Germinal center (tissue), 1 donor: ENCODE data around the gene IP6K2.
"Not testable (repeated sequence)": the region's sequence is repeated elsewhere in the genome, so short reads cannot be mapped to it uniquely, and the experiment has no call there.

ENCODE experiments used
- DNase-seq: peaks from one replicate; pipeline ENCODE4 v3.0.0; 2012; ENCODE audit warnings: mixed read lengths, low spot score

Gene IP6K2, protein sequence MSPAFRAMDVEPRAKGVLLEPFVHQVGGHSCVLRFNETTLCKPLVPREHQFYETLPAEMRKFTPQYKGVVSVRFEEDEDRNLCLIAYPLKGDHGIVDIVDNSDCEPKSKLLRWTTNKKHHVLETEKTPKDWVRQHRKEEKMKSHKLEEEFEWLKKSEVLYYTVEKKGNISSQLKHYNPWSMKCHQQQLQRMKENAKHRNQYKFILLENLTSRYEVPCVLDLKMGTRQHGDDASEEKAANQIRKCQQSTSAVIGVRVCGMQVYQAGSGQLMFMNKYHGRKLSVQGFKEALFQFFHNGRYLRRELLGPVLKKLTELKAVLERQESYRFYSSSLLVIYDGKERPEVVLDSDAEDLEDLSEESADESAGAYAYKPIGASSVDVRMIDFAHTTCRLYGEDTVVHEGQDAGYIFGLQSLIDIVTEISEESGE

DNA sequence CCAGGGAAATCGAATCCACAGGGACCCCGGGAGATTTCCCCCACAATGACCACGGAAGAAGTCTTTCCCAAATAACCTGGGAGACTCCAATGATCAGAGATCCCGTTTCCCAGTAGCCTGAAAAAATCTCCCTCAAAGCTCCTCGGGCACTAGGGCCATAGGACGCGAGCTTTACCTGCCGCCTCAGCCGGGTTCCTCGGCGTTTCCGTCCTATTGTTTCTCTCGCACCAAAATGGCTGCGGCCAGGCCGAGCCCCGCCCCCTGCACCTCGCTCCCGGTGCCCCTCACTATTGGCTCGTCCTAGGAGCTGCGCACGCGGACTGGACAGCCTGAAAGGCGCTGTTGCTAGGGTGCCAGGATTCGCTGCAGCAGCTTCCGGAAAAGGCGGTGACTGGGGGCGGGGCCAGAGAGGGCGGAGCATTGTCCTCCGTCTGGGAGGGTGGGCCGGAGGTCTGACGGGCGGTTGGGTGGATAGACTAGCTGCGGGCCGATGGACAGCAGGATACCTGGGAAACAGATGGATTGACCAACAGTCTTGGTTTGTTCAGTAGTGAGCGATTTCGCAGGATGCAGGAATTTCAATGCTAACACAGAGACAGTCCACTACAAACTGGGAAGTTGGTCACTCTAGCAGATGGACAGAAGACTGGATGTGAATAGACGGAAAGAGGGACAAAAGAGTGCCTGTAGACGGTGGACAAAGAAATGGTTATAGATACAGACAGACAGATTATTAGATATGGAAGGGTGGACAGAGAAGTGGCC lies at the start of gene IP6K2:
Gene IP6K2, minus strand, starts transcription at position 240 of the 765 bp plus-strand sequence. CDS start 21,930 bp downstream, outside the sequence.
- DNase-seq: peak; percentile 98

DNA sequence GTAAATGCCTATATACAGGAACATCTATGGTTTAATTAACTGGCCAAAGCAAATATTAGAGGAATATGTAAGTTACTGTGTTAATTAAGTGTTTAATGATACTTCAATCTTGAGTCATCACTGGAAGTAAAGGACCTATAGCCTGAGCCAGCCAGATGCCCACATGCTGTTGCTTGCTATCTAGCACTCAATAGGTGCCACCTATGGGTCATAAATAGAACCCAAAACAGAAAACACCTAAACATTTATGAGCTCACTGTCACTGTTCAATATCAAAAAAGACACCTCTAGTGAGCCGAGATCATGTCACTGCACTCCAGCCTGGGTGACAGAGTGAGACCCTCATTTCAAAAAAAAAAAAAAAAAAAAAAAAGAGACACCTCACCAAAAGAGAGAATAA lies 48.4 kb upstream of the IP6K2 start:
- DNase-seq: no peak

DNA sequence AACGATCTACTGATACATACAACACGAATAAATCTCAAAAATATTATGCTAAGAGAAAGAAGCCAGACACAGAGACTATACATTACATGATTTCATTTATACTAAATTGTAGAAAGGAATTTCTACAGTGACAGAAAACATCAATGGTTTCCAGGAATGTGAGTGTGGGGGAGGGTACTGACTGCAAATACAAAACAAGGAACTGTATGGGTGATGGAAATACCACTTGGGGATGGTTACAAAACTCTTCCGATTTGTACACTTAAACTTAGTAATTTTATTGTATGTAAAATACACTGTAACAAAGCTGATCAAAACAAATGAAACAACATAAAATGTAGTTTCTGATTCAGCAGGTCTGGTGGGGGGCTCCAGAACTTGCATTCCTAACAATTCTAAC lies 45.8 kb upstream of the IP6K2 start:
- DNase-seq: no peak

DNA sequence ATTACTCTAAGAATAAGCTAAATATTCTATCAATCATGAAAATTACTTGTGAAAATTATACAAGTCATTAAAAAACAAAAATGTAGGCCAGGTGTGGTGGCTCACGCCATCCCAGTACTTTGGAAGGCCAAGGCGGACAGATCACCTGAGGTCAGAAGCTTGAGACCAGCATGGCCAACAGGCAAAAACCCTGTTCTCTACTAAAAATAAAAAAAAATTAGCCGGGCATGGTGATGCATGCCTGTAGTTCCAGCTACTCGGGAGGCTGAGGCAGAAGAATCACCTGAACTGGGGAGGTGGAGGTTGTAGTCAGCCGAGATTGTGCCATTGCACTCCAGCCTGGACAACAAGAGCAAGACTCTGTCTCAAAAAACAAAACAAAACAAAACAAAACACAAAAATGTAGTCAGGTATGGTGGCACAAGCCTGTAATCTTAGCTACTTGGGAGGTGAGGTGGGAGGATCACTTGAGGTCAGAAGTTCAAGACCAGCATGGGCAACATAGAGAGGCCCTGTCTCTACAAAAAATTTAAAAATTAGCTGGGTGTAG lies 43.0 kb upstream of the IP6K2 start:
- DNase-seq: not testable (repeated sequence)

DNA sequence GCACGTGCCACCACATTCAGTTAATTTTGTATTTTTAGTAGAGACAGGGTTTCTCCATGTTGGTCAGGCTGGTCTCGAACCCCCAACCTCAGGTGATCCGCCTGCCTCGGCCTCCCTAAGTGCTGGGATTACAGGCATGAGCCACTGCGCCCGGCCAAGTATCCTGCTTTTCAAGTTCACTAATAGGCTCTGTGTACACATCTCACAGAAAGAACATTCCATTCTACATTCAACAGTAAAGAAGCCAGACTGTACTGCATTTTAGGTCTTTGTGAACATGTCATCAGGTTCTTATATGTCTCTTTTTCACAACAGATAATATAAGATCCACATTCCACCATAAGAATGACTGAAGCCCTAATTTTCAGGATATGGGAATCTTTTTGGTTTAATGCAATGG lies 42.5 kb upstream of the IP6K2 start:
- DNase-seq: not testable (repeated sequence)

DNA sequence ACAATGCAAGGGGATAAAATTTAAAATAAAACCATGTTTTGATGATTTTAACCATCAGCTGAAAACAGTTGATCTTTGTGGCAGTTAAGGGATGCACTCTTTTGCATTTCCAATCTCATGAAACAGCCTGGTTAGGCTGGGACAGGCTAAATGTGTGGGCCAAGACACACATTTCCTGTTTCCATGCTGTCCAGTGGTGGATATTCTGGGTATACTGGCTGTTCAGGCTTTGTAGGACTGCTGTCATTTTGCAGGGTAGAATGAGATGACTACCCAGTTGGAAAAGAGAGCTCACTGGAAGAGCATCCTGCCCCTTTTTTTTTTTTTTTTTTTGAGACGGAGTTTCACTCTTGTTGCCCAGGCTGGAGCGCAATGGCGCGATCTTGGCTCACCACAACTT lies 42.0 kb upstream of the IP6K2 start:
- DNase-seq: no peak

DNA sequence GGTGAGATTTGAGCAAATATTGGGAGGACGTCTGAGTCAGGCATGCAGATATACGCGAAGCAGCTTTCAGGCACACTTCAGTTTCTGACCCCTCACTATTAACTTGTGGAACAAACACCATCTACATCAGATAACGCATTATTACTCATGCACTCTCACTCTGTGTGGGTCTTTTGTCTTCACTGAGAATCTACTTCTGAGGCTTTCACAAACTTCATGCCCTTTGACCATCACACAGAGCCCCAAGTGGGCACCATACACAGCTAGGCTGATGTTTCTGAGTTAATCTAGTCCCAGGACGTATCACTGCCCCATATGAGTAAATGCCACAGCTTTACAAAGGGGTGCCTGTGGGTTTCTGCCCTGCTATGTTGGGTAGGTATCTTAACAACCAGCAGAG lies 39.6 kb upstream of the IP6K2 start:
- DNase-seq: no peak

DNA sequence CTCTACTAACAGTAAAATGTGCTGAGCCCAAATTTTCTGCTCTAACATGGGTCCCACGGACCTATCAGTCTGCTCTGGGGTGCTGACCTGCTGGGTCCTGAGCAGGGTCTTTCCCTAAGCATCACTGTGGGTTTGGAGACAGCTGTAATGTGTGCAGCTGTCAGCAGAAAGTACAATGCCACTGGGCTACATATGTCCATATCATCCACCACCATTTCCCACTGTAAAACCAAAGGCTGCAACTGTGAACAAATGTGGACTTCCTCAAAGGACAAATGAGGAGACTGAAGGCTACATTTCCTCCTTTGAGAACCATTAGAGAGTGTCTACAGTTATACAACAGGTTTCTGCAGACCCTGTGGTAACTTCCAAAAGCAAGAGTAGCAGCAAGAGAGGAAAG lies 33.8 kb upstream of the IP6K2 start:
- DNase-seq: no peak

DNA sequence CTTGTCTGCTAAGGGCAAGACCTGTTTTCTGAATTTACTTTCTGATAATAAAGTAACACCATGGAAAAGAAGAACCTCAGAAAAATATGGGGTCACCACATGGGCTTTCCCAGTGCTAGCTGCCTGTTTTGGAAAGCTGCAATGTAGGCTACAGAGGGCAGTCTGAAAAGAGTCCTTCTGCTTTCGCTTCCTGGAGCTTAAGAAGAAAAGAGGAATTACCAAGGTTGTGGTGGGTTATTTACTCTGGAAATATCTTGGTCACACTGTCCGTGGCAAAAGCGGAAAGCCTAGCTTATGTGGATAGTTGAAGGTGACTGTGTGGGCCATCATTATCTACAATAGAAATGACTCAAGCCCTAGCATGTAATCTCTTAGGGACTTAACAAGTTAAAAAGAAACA lies 31.7 kb upstream of the IP6K2 start:
- no peak for DNase-seq

DNA sequence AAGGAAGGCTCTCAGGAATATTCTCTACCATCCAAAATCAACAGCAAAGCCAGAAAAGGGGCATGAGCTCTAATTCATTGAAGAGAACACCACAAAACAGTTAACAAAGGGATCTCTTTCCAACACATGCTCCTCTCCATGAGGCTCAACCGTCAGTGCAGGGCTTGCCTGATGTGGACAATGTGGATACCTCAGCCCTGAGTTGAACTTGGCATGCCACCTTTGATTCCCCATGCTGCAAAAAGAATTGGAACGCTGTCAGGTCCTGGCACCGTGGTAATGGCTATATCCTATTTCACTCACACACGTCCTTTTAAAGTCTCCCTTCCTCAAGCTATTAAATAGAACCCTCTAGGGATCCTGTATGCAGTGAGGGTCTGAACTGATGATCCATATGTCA lies 30.7 kb upstream of the IP6K2 start:
- DNase-seq: no peak

DNA sequence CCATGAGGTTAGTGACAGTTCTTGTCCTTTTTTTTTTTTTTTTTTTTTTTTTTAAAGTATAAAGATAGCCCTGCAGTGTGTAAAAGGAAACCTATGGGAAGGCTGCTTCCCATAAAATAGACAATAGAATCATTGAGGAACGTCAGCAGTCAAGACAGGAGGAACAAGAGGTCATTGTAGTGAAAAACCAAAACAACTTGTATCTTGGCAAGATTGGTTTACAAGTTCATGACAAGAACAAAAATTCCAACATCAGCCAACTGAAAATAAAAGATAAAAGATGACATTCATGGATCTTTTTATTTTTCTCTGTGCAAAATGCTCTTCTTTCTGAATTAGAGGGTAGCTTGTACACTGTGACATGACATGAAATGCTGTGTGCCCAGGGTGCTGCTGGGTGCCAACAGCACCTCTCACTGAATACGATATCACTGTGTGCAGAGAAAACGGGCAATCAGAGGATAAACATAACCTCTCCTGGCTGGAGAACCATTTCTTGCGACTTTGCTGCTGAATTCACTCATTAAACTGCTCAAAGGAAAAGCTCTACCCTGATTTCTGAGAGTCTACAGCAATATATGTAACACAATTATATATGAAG lies 30.1 kb upstream of the IP6K2 start:
- no peak for DNase-seq

DNA sequence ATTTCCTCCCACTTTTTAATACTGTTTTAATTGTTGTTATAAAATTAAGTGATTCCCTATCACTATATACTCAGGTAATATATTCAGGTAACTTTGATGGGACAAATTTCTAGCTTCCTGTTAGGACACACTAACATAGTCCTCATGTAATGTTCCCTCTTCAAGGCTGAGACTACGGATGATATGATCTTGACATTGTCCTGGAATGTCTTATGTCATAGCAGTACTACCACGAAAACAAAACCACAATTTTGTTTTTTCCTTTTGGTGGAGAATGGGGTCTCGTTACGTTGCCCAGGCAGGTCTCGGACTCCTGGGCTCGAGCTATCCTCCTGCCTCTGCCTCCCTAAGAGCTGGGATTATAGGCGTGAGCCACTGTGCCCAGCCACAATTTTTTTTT lies 26.8 kb upstream of the IP6K2 start:
- no peak for DNase-seq

DNA sequence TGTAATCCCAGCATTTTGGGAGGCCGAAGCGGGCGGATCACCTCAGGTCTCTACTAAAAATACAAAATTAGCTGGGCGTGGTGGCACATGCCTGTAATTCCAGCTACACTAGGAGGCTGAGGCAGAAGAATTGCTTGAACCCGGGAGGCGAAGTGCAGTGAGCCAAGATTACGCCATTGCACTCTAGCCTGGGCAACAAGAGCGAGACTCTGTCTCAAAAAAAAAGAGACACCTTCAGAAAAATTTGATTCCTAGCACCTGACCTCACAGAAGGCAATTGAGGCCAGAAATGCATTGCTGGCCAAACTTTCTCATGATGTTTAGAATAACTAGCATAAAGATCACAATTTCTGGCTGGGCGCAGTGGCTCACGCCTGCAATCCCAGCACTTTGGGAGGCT lies 24.2 kb upstream of the IP6K2 start:
- not testable (repeated sequence) for DNase-seq

DNA sequence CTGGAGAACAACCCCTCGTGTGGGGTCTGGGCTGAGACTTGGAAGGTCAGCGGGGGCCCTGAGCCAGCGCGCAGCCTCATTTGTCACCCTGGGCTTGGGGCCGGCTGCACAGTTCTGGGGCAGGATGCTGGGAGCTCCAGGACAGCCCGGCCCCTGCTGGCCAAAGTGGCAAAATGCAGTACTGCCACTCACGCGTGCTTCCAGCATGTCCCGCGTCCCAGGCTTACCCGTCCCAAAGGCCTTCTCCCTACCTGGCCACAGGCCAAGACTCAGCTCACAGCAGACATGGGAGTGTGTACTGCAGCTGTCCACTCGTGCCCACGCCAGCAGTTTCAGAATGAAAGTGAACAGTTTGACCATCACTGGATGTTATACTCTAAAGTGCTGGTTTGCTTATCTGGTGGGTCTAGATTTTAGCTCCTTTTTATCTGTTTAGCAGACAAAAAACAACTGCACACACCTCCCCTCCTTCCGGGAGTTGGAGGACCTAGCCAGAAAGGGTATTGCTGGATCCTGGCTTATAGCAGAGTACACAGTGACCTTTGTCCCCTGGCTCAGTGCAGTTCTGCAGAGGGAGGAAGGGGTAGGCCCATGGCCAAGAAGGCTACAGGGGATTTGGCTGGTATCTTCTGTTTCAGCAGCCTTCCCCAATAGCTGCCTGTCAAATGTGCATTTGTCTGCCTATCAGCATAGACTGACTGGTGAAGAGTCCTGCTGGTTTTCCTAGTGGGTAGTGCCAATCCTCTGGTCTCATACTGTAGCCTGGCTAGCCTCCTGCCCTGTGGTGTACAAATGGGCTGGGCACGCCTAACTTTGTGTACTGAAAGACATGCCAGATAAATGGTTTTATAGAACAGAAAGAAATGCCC lies 23.2 kb upstream of the IP6K2 start:
- DNase-seq: peak; percentile 85

DNA sequence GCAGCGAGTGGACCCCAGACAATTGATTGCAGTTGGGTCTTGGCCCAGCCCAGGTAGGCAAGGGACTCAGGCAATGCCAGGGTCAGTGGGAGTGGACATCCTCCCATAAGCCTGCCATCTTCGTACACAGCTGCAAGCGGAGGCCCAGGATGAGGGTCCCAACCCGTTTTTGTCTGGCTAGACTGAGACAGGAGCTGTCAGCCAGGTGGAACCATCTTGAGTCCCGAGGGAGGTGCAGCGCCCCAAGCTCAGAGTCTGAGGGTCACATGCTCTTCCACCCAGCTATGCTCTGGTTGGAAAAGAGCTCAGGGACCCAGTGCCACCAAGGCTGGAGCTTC lies 22.6 kb upstream of the IP6K2 start:
- DNase-seq: no peak

DNA sequence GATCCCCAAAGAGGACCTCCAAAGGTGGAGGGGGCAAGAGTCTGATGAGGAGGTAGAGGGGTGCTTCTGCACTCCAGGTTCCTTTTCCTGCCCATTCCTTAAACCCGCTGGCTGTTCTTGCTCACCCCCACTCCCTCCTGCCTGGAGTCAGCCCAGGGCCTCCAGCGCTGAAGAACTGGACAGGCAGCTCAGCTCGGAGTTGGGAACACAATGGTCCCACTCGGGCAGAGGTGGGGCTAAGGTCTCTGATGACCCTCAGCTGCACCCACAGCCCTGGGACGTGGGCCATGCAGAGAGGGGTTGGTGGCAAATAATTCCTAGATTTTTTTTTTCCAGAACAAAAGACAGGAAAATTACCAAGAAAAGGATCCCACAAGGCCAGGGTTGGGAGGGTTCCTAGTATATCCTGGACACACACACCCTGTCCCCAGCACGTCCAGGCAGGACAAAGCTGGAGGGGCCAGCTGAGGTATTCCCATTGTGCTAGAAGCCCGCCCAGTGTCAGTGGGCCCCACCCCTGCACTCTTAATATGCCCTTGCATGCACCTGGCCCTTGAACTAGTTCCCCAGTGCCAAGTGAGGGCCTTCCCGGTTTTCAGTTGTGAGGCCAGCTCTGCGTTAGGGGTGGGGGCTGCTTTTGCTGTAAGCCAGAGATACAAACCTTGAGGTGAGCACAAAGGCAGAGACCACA lies 22.1 kb upstream of the IP6K2 start:
- no peak for DNase-seq

DNA sequence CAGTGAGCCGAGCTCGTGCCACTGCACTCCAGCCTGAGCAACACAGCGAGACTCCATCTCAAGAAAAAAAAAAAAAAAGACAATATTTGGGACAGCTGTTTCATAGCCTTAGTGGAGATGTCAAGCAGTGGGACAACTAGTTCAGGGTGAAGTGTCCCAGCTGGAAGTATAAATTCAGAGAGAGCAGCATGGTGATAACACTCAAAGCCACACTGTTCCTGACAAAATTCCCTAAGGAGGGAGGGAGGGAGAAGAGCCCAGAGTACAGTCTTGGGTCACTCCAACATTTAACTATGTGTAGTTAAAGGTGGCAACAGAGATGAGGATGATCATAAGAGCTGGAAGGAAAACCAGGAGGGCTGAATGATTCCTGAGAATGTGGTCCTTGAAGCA lies 21.1 kb upstream of the IP6K2 start:
- no peak for DNase-seq

DNA sequence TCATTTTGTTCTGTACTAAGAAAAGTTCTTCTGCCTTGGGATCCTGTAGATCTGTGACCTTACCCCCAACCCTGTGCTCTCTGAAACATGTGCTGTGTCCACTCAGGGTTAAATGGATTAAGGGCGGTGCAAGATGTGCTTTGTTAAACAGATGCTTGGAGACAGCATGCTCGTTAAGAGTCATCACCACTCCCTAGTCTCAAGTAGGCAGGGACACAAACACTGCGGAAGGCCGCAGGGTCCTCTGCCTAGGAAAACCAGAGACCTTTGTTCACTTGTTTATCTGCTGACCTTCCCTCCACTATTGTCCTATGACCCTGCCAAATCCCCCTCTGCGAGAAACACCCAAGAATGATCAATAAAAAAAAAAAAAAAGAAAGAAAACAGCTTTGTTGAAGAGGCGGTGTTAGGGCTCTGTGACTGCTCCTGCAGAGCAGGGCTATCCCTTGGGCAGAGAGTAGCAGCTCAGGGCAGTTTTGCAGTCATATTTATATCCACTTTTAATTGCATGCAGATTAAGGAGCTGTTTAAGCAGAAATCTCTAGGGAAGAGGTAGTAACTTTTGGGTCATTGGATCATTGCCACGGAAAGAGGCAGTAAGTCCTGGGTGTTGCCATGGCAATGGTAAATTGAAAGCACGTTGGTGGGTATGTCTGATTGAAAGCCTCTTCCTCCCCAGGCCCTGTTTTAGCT lies 18.2 kb upstream of the IP6K2 start:
- not testable (repeated sequence) for DNase-seq

DNA sequence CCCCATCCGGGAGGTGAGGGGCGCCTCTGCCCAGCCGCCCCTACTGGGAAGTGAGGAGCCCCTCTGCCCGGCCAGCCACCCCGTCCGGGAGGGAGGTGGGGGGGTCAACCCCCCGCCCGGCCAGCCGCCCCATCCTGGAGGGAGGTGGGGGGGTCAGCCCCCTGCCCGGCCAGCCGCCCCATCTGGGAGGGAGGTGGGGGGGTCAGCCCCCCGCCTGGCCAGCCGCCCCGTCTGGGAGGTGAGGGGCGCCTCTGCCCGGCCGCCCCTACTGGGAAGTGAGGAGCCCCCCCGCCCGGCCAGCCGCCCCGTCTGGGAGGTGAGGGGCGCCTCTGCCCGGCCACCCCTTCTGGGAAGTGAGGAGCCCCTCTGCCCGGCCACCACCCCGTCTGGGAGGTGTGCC lies 17.5 kb upstream of the IP6K2 start:
- DNase-seq: not testable (repeated sequence)

DNA sequence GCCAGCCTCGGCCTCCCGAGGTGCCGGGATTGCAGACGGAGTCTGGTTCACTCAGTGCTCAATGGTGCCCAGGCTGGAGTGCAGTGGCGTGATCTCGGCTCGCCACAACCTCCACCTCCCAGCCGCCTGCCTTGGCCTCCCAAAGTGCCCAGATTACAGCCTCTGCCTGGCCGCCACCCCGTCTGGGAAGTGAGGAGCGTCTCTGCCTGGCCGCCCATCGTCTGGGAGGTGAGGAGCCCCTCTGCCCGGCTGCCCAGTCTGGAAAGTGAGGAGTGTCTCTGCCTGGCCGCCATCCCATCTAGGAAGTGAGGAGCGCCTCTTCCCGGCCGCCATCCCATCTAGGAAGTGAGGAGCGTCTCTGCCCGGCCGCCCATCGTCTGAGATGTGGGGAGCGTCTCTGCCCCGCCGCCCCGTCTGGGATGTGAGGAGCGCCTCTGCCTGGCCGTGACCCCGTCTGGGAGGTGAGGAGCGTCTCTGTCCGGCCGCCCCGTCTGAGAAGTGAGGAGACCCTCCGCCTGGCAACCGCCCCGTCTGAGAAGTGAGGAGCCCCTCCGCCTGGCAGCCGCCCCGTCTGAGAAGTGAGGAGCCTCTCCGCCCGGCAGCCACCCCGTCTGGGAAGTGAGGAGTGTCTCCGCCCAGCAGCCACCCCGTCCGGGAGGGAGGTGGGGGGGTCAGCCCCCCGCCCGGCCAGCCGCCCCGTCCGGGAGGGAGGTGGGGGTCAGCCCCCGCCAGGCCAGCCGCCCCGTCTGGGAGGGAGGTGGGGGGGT lies 16.9 kb upstream of the IP6K2 start:
- DNase-seq: not testable (repeated sequence)
